ENCODE data around the gene KIF1A.
"Not testable (repeated sequence)": the region's sequence is repeated elsewhere in the genome, so short reads cannot be mapped to it uniquely, and the experiment has no call there.

Gene KIF1A

GRCh38 chr2:240683329-240683979 is 136.6 kb downstream of the KIF1A start:
- DNase-seq (ENCODE audit: low spot score), result not testable (repeated sequence)

GRCh38 chr2:240682431-240683224 is 137.4 kb downstream of the KIF1A start, which contains the start of gene AQP12B:
TSS of gene AQP12B (minus strand) at chr2:240682885. CDS start at chr2:240682837, 48 bp downstream.
- not testable (repeated sequence) for DNase-seq (ENCODE audit: low spot score)

GRCh38 chr2:240680185-240680584 is 139.8 kb downstream of the KIF1A start:
- DNase-seq (ENCODE audit: low spot score), result not testable (repeated sequence)

GRCh38 chr2:240678909-240679308 is 141.1 kb downstream of the KIF1A start:
- DNase-seq (ENCODE audit: low spot score), result not testable (repeated sequence)

GRCh38 chr2:240678043-240678442 is 142.0 kb downstream of the KIF1A start:
- DNase-seq (ENCODE audit: low spot score), result not testable (repeated sequence)

- not testable (repeated sequence) for DNase-seq (ENCODE audit: low spot score)
These were observed 144.7 kb downstream of the KIF1A start for GRCh38 chr2:240675345-240675744.

- DNase-seq (ENCODE audit: low spot score), result not testable (repeated sequence)
These were observed 145.4 kb downstream of the KIF1A start for GRCh38 chr2:240674461-240675184.

- no peak for DNase-seq (ENCODE audit: low spot score)
These were observed 147.3 kb downstream of the KIF1A start for GRCh38 chr2:240672701-240673190.

- DNase-seq (ENCODE audit: low spot score), result no peak
These were observed 147.8 kb downstream of the KIF1A start for GRCh38 chr2:240672076-240672700.

- DNase-seq (ENCODE audit: low spot score), result no peak
These were observed 149.1 kb downstream of the KIF1A start for GRCh38 chr2:240670950-240671349.

- DNase-seq (ENCODE audit: low spot score), result no peak
These were observed 149.6 kb downstream of the KIF1A start for GRCh38 chr2:240670402-240670801.

- DNase-seq (ENCODE audit: low spot score), result no peak
These were observed 155.4 kb downstream of the KIF1A start for GRCh38 chr2:240664622-240665021.

Measured in kidney capillary endothelial cell (primary cell).